AG09309 (cell line): ENCODE results near the gene DLG2.

Source experiments
- DNase-seq: peaks from one replicate; pipeline ENCODE4 v3.0.0-alpha.2; 2010; ENCODE audit warnings: low read depth
- H3K4me3 ChIP-seq: 2 replicates; pipeline ENCODE4 v1.5.1; 2011; ENCODE audit warnings: mild to moderate bottlenecking, low read depth, low read length, moderate library complexity; ENCODE audit not compliant: control insufficient read depth
- CTCF ChIP-seq: IDR thresholded peaks from 2 replicates; pipeline ENCODE4 v1.5.1; 2011; ENCODE audit warnings: mild to moderate bottlenecking, low read depth, low read length, inconsistent platforms; ENCODE audit not compliant: insufficient read depth, control insufficient read depth; ENCODE audit errors: missing control alignments

Gene DLG2

GRCh38 chr11:83933008-83933407 lies 1694.1 kb downstream of the DLG2 start:
- TF ChIP-seq CTCF, result no peak

GRCh38 chr11:83927422-83927821 lies 1699.7 kb downstream of the DLG2 start:
- no peak for DNase-seq
- no peak for TF ChIP-seq CTCF
- H3K4me3 ChIP-seq, result no peak overlapping the region

More at GRCh38 chr11:83933008-83933407, 1694.1 kb downstream of the DLG2 start:
- H3K4me3 ChIP-seq, result no peak overlapping the region
- no peak for DNase-seq

- H3K4me3 ChIP-seq, result no peak overlapping the region
- TF ChIP-seq CTCF, result no peak
- DNase-seq, result no peak
Measured at GRCh38 chr11:83924795-83925542, 1702.2 kb downstream of the DLG2 start.

- no peak for DNase-seq
- no peak overlapping the region for H3K4me3 ChIP-seq
- TF ChIP-seq CTCF, result no peak
Measured at GRCh38 chr11:83923961-83924360, 1703.2 kb downstream of the DLG2 start.

- no peak overlapping the region for H3K4me3 ChIP-seq
- no peak for TF ChIP-seq CTCF
- DNase-seq, result no peak
Measured at GRCh38 chr11:83922953-83923352, 1704.2 kb downstream of the DLG2 start.

GRCh38 chr11:83922318-83922717 lies 1704.8 kb downstream of the DLG2 start:
- no peak overlapping the region for H3K4me3 ChIP-seq
- DNase-seq, result no peak
- TF ChIP-seq CTCF, result no peak
